ENCODE data around the gene RNF111.
"Not testable (repeated sequence)": the region's sequence is repeated elsewhere in the genome, so short reads cannot be mapped to it uniquely, and the experiment has no call there.

RNF111 gene

DNA sequence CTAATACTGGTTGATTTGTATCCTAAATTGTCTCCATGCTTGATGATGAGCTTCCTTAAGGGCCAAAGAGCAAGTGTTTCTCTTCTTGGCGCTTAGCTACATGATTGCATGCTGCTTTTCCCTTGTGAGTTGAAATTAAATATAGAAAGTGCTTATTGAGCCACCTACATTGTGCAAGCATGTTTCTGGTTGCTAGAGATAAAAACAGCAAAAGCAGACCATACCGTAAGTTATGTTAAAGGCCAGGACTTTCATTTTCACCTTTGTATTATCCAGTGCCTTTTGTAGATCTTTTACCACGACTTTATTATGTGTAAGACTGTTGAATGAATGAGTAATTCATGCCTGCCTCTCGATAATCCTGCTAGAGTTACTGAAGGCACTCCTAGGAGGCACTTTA is 75.6 kb downstream of the RNF111 start:
- DNase-seq = no peak

DNA sequence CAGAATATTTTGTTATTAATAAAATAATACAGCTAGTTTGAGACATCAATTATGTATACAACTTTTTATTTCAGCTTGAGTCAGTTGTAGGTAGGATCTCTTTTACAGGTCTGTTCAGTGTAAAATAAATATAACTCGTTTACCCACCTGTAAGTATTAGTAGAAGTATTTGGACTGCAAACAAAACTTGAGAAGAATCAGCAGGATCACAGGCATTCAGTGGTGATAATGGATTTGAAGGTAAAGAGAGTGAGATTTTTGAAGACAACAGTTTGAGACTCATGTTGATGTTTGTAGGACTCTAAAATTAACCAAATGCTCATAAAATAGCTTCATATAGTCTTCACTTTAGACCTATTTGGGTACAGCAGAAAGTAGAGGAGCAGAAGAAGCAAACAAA is 82.0 kb downstream of the RNF111 start:
- no peak for DNase-seq

DNA sequence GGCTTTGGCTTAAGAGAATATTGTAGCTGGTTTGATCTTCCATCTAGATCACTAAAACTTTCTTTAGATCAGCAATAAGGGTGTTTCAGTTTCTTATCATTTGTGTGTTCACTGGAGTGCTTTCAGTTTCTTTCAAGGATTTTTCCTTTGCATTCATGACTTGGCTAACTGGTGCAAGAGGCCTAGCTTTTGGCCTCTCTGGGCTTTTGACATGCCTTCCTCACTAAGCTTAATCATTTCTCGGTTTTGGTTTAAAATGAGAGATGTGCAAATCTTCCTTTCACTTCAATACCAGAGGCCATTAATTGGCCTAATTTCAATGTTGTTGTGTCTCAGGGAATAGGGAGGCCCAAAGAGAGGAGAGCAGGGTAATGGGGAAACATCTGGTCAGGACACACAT is 87.1 kb downstream of the RNF111 start:
- no peak for DNase-seq

DNA sequence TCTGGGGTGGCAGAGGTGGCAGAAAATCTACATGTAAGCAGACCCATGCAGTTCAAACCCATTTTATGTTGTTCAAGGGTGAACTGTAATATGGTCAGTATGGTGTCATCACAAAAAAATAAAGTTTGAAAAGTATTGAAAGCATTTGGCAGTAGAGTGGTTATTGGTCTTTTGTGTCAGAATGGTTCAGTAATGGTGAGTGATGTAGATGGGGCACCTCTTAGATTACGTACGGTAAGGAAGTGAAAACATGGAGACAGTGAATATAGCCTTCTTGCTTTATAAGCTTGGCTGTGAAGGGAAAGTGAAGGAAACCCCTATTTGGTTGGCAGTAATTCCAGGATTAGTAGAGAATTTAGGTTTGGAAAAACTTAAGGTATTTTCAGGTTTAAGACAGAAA is 100.3 kb downstream of the RNF111 start:
- DNase-seq = no peak

DNA sequence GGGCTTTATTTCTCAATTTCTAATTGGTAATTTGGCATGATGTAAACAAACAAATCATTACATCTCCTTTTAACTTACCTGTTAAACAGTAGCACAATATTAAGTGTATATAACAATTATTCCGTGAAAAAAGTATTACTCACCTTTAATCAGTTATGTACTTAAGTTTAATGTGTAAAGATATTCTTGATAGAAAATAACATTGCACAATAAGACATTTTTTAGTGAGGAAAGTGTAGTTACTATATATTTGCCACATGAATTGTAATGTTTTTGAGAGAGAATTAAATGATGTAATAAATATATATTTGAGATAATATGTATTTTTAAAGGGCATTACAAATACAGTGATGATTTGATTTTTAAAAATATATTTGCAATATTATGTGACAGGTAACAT is 106.6 kb downstream of the RNF111 start:
- no peak for DNase-seq

DNA sequence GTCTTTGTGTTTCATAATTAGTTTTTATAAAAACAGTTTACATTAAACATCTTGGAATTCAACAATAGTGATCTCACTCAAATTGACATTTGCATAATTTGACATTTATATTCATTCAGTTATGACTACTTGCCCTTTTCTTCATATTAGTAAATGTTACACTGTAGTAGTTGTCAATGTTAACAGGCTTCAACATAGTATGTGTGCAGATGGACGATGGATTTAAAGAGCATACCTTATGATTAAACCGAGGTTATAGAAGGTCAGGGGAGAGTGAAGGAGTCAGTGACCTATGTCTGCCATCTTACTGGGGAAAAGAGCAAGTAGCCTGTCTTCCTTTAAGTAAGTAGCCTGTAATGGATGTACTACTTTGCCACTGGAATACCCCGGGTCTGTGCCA is 109.0 kb downstream of the RNF111 start:
- no peak for DNase-seq

DNA sequence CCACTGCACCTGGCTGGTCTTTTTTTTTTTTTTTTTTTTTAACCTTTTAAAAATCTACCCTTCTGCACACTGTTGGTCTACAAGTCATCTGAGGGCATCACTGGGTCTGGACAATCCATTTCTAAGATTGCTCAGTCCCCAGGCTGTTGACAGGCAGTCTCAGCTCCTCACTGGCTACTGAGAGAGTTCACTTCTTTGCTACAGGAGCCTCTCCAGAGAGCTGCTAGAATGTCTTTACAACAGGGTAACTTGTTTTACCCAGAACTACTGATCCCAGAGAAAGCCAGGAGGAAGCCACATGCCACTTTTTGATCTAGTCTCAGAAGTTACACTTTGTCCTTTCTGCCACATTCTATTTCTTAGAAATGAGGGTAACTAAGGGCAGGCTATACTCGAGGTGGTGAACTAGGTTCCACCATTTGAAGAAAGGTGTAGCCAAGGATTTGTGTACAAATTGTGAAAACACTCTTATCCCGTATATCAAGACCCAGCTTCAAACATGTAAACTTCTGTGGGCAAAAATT is 111.8 kb downstream of the RNF111 start:
- DNase-seq = no peak

DNA sequence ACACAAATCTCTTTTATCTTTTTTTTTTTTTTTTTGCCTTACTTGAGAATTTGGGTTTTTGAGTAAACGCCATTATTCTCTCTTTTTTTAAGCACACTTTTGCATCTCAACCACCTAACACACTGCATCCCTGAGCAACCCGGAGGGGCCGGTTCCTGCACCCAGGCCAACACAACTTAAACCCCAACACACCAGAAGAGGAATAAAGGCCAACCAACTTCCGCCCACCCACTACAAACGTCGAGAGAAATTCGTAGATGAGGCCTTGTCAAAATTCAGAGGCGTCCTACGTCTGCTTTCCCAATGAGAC is 117.1 kb downstream of the RNF111 start:
- peak in 1 of 2 experiments; percentile 58 for DNase-seq

DNA sequence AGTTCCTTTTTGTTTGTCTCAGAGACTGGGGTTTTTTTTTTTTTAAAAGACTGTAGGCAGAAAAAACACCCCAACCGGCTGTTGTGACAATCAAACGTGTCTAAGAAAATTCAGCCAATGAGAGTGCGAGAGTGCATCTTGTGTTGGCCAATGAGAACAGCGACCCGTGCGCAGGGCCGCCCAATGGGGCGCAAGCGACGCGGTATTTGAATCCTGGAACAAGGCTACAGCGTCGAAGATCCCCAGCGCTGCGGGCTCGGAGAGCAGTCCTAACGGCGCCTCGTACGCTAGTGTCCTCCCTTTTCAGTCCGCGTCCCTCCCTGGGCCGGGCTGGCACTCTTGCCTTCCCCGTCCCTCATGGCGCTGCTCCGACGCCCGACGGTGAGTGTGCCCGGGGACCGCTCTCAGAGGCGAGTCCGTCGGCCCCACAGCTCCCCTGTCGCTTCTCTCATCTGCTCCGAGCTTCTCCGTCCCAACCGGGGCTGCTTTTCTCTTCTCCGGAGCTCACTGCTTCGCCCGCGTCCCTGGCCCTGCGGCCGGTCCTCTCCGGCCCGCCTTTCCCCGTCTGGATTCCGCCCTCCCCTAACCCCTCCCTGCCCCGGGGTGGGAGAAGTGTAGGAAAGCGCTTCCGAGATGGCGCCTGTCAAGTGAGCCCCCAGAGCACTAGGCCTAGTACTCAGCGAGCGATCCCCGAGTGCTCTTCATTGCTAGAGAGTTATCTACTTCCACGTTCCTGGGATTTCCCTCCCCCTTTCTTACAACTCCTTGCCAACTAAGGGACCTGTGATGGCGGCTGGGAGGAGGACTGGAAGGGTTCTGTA is 117.7 kb downstream of the RNF111 start, which contains the start of gene CCNB2:
CCNB2 (plus strand) TSS at position 235 of the 821 bp plus-strand sequence; CDS start at position 358, 123 bp downstream.
- peak; percentile 85 to 89 for DNase-seq

DNA sequence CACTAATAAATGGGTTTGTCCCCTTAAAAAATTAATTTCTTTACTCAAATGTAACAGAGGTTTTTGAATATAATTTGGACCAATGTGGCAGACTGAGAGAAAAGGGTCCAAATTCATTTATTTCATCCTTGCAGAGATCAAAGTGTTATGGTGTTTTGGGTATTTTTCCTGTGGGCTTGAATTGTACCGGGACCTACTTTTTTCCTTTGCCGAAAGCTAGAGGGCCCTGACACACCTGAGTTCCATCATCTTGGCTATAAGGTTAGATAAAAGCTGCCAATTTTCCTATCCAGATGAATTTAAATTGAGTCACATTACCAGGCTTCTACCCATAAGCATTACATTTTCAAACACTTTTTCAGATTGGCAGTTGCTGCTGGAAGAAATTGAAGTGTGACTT is 118.4 kb downstream of the RNF111 start:
- no peak for DNase-seq

DNA sequence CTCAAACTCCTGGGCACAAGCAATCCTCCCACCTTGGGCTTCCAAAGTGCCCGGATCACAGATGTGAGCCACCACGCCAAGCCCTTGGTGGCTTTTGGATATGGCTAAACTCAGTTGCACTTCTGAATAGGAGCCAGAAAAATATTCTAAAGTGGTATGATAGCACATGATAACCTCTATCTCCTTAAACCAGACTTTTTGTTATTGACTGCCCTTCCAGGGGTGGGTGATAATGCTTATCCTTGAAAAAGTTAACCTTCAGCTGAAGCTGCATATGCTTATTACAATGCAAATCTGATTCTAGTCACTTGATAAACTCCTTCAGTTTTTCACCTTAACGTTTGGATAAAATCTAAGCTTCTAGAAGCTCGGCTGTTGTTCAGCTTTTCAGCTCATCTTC is 123.8 kb downstream of the RNF111 start:
- DNase-seq = no peak

DNA sequence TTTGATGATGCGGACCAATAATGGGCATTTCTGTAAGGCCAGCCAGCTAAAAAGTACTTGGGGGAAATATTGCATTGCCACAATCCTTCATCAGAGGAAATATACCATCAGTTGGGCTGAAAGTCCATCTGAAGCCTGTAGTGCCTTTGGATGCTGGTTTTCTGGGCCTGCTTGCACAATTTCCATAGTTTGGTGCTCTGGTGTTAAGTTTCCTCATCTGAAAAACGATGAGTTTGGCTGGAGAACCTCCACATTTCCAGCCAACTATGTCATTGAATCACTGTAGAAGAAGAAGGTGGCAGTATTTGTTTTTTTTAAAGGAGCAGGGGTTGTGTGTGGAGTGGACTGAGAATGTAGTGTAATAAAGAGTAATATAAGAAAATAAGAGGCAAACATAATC is 127.6 kb downstream of the RNF111 start:
- no peak for DNase-seq

DNA sequence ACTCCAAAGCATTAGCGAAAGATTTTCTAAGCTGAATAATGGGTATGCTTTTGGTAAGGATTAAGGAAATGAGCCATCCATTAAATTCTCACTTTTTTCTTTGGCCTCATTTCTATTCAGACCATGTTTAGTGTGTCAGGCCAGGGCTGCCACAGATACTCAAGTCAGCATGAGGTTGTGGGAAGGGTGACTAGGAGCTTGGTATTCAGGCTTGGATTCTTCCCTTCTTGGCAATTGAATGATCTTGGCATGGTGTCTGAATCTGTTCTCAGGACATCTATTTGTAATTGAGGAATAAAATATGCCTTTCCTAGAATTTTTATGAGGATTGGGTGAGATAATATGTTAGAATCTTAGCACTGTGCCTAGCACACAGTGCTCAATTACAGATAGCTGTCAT is 128.7 kb downstream of the RNF111 start:
- no peak for DNase-seq

DNA sequence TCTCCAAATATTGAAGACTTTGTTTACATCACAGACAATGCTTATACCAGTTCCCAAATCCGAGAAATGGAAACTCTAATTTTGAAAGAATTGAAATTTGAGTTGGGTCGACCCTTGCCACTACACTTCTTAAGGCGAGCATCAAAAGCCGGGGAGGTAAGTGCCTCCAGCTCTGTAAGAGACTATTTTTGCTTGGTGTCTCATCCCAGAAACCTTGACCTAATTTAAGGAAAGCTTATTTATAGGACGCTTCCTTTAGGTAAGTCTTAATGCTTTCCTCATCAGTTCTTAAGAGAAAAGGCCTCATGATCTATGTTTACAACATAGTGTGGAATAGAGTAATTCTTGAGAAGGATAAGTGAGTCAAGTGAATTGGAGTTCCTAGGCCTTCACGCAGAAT is 129.3 kb downstream of the RNF111 start:
- DNase-seq = no peak

DNA sequence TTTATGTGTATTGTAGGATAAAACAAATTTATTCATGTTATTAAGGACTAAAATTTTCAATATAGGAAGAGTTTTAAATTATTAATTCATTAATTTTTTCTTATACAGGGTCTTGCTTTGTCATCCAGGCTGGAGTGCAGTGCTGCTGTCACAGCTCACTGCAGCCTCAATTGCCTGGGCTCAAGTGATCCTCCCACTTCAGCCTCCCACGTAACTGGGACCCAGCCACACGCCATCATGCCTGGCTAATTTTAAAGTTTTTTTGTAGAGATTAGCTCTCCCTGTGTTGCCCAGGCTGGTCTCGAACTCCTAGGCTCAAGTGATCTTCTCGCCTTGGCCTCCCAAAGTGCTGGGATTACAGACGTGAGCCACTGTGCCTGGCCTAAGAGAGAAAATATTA is 132.2 kb downstream of the RNF111 start:
- DNase-seq = no peak

DNA sequence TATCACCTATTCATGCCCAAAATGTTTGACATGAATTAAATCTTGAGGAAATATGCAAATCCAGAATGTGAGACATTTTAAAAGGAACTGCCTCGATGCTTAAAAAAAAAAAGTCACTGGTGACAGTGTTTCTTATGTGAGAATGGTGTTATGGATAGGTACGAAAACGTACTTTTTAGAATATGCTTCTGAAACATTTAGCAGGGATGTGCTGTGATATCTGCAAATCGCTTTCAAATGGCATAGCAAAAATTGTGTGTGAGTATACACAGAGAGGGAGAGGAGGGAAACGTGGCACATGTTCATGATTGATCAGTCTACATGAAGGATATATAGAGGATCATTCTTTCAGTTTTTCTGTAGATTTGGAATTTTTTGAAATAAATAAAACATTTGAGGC is 133.5 kb downstream of the RNF111 start:
- DNase-seq = no peak

DNA sequence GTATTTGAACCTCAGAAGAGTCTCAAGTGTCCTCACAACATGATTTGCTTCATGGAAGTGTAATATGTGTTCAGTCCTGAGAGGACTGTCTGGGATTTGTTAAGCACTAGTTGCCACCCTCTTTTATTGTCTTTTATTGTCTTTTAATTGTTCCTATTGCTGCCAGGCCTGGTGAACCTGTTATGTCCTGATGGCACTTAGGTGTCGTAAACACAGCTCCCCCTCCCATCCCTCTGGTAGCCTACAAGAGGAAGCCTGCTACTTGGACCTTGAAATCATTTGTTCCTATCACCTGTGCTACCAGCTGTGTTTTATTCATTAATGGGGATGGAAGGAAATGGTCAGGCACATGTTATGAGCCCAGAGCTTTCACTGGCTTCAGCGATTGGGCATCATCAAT is 136.8 kb downstream of the RNF111 start:
- DNase-seq = no peak

DNA sequence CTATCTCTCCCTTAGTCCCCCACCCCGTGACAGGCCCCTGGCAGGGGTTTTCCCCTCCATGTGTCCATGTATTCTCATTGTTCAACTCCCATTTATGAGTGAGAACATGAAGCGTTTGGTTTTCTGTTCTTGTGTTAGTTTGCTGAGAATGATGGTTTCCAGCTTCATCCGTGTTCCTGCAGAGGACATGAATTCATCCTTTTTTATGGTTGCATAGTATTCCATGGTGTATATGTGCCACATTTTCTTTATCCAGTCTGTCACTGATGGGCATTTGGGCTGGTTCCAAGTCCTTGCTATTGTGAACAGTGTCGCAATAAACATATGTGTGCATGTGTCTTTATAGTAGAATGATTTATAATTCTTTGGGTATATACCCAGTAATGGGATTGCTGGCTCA is 138.2 kb downstream of the RNF111 start:
- not testable (repeated sequence) for DNase-seq

DNA sequence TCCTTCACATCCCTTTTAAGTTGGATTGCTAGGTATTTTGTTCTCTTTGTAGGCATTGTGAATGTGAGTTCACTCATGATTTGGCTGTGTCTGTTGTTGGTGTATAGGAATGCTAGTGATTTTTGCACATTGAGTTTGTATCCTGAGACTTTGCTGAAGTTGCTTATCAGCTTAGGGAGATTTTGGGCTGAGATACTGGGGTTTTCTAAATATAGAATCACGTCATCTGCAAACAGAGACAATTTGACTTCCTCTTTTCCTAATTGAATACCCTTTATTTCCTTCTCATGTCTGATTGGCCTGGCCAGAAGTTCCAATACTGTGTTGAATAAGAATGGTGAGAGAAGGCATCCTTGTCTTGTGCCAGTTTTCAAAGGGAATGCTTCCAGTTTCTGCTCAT is 139.8 kb downstream of the RNF111 start:
- not testable (repeated sequence) for DNase-seq

DNA sequence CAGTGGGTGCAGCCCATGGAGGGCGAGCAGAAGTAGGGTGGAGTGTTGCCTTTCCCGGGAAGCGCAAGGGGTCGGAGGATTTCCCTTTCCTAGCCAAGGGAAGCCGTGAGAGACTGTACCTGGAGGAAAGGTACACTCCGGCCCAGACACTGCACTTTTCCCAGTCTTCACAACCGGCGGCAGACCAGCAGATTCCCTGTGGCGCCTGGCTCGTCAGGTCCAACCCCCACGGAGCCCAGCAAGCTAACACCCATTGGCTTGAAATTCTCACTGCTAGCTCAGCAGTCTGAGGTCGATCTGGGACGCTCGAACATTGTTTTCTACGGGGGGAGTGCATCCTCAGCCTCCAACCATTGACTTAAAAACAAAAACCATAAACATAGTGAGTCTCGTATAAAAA is 144.0 kb downstream of the RNF111 start:
- DNase-seq = no peak

DNA sequence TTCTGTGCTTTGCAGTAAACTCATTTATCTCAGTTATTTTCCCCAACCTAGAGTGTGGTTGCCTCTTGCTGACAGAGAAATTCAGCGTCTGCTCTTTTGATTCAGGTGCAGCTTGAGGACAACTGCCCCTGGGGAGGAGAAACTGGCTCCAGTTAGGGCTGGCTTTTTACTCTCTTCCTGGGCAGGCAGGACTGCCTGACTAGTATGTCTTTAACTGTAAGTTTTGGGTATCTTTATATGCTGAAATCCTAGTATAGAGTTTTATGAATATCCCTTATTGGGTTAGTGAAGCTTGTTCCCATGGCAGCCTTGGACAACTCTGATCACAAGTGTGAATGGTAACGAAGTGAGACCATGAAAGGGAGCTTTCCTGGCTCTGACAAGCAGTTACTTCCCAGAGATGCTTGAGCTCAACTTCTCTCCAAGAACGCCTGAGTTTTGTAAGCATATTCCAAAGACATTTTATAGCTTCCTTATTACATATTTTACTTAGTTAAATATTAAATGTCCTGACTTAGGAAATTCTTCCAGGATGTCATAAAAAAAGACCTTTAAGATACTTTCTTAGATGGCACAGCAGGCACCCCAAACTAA is 144.6 kb downstream of the RNF111 start:
- no peak for DNase-seq

DNA sequence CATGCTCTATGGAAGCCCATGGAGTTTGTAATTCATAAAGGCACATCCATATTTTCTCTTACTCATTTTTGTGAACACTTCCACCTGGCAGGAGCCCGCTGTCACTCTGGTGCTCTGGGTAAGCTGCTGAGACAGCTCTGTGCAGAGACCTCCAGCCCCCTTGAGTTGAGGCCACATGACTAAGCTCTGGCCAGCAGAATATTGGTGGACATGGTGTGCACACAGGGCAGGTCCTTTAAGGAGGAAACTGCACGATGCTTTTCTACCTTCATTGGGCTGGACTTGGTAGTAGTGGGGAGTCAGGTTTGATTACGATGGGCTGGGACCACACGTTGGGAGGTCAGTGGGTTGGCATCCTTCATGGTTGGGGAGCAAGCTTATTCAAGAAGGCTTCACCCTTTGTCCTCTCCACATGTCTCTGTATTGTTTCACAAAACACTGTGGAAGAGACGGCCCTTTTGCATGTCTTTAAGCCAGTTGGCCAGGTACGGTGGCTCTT is 146.5 kb downstream of the RNF111 start:
- no peak for DNase-seq

DNA sequence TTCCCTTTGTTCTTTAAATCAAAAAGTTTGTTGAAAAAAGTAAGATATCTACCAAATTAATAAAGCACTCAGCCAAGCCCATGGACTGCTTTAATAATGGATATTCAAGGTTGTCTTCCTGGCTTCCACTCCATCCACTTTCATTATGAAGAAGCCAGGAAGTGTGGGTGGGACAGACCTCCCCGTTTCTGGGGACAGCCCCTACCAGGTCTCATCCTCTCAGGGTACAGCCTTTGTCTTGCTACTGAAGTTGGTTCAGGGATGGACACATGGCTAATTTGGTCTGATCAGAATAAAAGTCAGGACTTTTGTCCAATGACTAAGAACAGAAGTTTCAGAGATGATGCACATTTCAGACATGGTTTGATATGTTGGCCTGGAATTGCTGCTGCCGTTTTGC is 150.1 kb downstream of the RNF111 start:
- DNase-seq = peak in 1 of 2 experiments; percentile 32

DNA sequence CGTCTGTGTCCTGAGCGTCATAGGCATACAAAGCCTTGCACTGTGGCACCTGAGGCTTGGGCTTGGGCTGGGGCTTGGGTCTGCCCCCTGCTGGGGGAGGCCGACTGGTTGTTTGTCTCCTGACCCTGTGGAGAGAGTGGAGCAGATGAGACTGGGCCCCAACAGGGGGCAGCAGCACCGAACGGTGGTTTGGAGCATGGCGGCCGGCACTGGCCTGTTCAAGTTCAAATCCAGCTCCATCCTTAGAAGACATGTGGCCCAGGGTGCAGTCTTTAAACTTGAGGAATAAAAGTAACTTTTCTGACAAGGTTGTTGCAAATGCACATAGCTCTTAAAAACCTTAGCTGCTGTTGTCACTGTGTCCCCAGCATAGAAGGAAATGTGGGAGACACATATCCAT is 150.8 kb downstream of the RNF111 start:
- DNase-seq = peak; percentile 65 to 75

Measured in activated T-cell treated with anti-CD3 and anti-CD28 coated beads, Interleukin-2, amount 50 U/mL, for 48 hours (primary cell).